HCT116 (cell line): ENCODE measurements around the gene PRRG2. TPM values are rescaled to one million over a fixed set of nuclear protein-coding genes. Genes with fewer than 3 reads are reported as not detected.

Source experiments
- ATAC-seq: fragments of 200-7000 bp; cut with Tn5 transposase; 2 replicates; pipeline ENCODE4 v1.9.1; 2020; ENCODE audit warnings: mild to moderate bottlenecking, moderate library complexity
- BruUV-seq: library from RNA; stranded (reverse); fragments of 400-500 nt; replicated peaks from 2 replicates; lab custom pipeline; 2021; lab: Mats Ljungman, UMichigan
- CTCF ChIA-PET: fragments of 300-600 bp; sonication (Branson Sonifier 250); formaldehyde crosslinking; loops from one replicate; lab custom pipeline; 2021; ENCODE audit warnings: antibody characterized with exemption; lab: Charles Lee
- POLR2A ChIA-PET: fragments of 300-600, 350-600 bp; sonication (Branson Sonifier 250); formaldehyde crosslinking; loops from one replicate; lab custom pipeline; 2021; ENCODE audit warnings: antibody characterized with exemption; lab: Charles Lee
- RAD21 ChIA-PET, 2 experiments: fragments of 300-600 bp; sonication (Branson Sonifier 250); formaldehyde crosslinking; loops; one replicate each; lab custom pipeline; 2023; ENCODE audit warnings: low total read pairs in 2 of 2; ENCODE audit not compliant: uncharacterized antibody in 2 of 2, unreplicated experiment in 2 of 2, low non-redundant PET in 1 of 2; lab: Charles Lee
- DNase-seq: peaks from one replicate; pipeline ENCODE4 v3.0.0-alpha.2; 2010; ENCODE audit warnings: low read depth, low spot score
- H2AFZ ChIP-seq: fragments of 200-600 bp; shearing (Covaris generic), sonication (generic); 2 replicates; pipeline ENCODE4 v1.6.1; 2017; ENCODE audit warnings: low read depth, mixed run types, mixed read lengths, antibody characterized with exemption, low read length; ENCODE audit not compliant: poor library complexity, severe bottlenecking
- H3K27ac ChIP-seq: 2 replicates; pipeline ENCODE4 v1.5.1; 2012; ENCODE audit warnings: low read depth, low read length
- H3K27me3 ChIP-seq: fragments of 200-600 bp; sonication (generic); 2 replicates; pipeline ENCODE4 v1.6.1; 2016; ENCODE audit warnings: mixed run types, low read length, mixed read lengths; ENCODE audit not compliant: insufficient read depth
- H3K36me3 ChIP-seq, 2 experiments: fragments of 200-500 bp in 1 of 2; fragments of 200-600 bp in 1 of 2; sonication (Bioruptor generic) in 1 of 2; sonication (generic) in 1 of 2; 2 replicates each; pipeline versions ENCODE4 v1.5.1 to v1.6.1; 2014 to 2016; ENCODE audit warnings: low read length in 2 of 2, inconsistent platforms in 1 of 2, mixed read lengths in 1 of 2, mixed run types in 1 of 2; ENCODE audit not compliant: insufficient read depth in 2 of 2, control insufficient read depth in 1 of 2
- H3K4me1 ChIP-seq, 2 experiments: fragments of 200-600 bp in 1 of 2; sonication (generic) in 1 of 2; 2 replicates each; pipeline versions ENCODE4 v1.5.1 to v1.6.1; 2012 to 2017; ENCODE audit warnings: low read length in 2 of 2, inconsistent platforms in 1 of 2, mild to moderate bottlenecking in 1 of 2, mixed read lengths in 1 of 2, mixed run types in 1 of 2, moderate library complexity in 1 of 2; ENCODE audit not compliant: insufficient read depth in 2 of 2, control insufficient read depth in 1 of 2
- H3K4me2 ChIP-seq: fragments of 200-600 bp; sonication (generic); 2 replicates; pipeline ENCODE4 v1.6.1; 2017; ENCODE audit warnings: mixed run types, low read length, mixed read lengths
- H3K4me3 ChIP-seq, 2 experiments: fragments of 200-600 bp in 1 of 2; sonication (generic) in 1 of 2; replicated peaks in 1 of 2; 2 replicates each; pipeline ENCODE4 v1.5.1; 2011 to 2016; ENCODE audit warnings: low read length in 2 of 2, control low read depth in 1 of 2, low read depth in 1 of 2, mild to moderate bottlenecking in 1 of 2, mixed read lengths in 1 of 2, mixed run types in 1 of 2
- H3K79me2 ChIP-seq: fragments of 200-600 bp; sonication (generic); 2 replicates; pipeline ENCODE4 v1.6.1; 2017; ENCODE audit warnings: mild to moderate bottlenecking, mixed run types, low read length, moderate library complexity, mixed read lengths; ENCODE audit not compliant: insufficient read depth
- H3K9ac ChIP-seq: fragments of 200-600 bp; sonication (generic); 2 replicates; pipeline ENCODE4 v1.6.1; 2016; ENCODE audit warnings: low read length, mixed read lengths
- H3K9me2 ChIP-seq: fragments of 200-600 bp; sonication (generic), shearing (Covaris generic); 2 replicates; pipeline ENCODE4 v1.6.1; 2017; ENCODE audit warnings: mixed run types, mild to moderate bottlenecking, moderate library complexity; ENCODE audit not compliant: insufficient read depth
- H3K9me3 ChIP-seq, 2 experiments: fragments of 200-500 bp in 1 of 2; fragments of 200-600 bp in 1 of 2; sonication (Bioruptor generic) in 1 of 2; sonication (generic) in 1 of 2; 2 replicates each; pipeline ENCODE4 v1.6.1; 2014 to 2017; ENCODE audit warnings: low read length in 2 of 2, mixed read lengths in 2 of 2, inconsistent platforms in 1 of 2, low read depth in 1 of 2, mild to moderate bottlenecking in 1 of 2, mixed run types in 1 of 2, moderate library complexity in 1 of 2; ENCODE audit not compliant: control insufficient read depth in 1 of 2, insufficient read depth in 1 of 2
- H4K20me1 ChIP-seq: fragments of 200-600 bp; sonication (generic), shearing (Covaris generic); 2 replicates; pipeline ENCODE4 v1.6.1; 2017; ENCODE audit warnings: mixed run types, mild to moderate bottlenecking, moderate library complexity; ENCODE audit not compliant: insufficient read depth
- RAD21 ChIP-seq: IDR thresholded peaks from 2 replicates; pipeline ENCODE4 v1.6.1; 2012; ENCODE audit warnings: low read depth, mild to moderate bottlenecking
- YY1 ChIP-seq: IDR thresholded peaks from 2 replicates; pipeline ENCODE4 v1.6.1; 2011; ENCODE audit warnings: low read length, low read depth, moderate library complexity, mild to moderate bottlenecking; ENCODE audit not compliant: insufficient replicate concordance; ENCODE audit errors: extremely low read depth
- ZFX ChIP-seq: fragments of 450-650 bp; IDR thresholded peaks from 2 replicates; pipeline ENCODE4 v1.6.1; 2017
- intact Hi-C: fragments of 100-400 bp; cut with micrococcal nuclease; formaldehyde crosslinking; loops from 2 replicates; pipeline ENCODE4 v1.10.0; 2022
- total RNA-seq: library from RNA; stranded (reverse); gene quantifications from one replicate; pipeline ENCODE4 v1.2.1, GENCODE V29; 2021; ENCODE audit not compliant: unreplicated experiment
- TF ChIP-seq, protein P1 (sequence below), 3 experiments: fragments of 200-600 bp in 1 of 3; sonication (generic) in 1 of 3; IDR thresholded peaks in 2 of 3; conservative IDR thresholded peaks in 1 of 3; 2 replicates each; pipeline ENCODE4 v1.5.1; 2012 to 2017; ENCODE audit warnings: low read depth in 2 of 3, low read length in 2 of 3, antibody characterized with exemption in 1 of 3, borderline replicate concordance in 1 of 3, control low read depth in 1 of 3, mild to moderate bottlenecking in 1 of 3, mixed read lengths in 1 of 3, mixed run types in 1 of 3, moderate library complexity in 1 of 3; ENCODE audit not compliant: insufficient read depth in 1 of 3

Gene PRRG2
- total RNA-seq, 1 experiment from 2014 or later, result 6.2 TPM

DNA sequence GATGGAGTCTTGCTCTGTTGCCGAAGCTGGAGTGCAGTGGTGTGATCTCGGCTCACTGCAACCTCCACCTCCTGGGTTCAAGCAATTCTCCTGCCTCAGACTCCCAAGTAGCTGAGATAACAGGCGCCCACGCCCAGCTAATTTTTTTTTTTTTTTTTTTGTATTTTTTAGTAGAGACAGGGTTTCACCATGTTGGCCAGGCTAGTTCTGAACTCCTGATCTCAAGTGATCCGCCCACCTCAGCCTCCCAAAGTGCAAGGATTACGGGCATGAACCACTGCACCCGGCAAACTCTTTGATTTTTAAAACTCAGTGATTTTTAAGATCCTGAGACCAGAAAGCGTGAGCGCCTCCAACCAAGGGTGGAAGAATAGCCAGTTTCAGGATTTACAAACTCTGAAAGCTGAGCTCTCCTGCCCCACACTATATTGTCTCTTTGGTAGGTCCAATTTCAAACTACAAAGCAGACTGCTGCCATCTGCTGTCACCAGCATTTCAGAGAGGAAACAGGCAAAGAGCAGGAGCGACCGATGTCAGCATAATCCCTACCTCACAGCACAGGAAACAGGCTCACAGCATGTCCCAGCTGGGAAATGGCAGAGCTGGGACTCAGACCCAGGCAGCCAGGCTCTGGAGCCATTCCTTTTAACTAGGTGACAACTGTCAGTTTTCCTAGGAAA lies 10.0 kb upstream of the PRRG2 start:
- H3K27me3 ChIP-seq, result no peaks in the 10 kb centered on the region
- intact Hi-C loops, result loop anchor here (1.0 to 5.0 kb wide), 2 partner anchors 68 to 106 kb away; partner anchors contain the start of gene PRMT1
- ATAC-seq (peak; percentile 37), DNase-seq (no peak)
- no TSS peak for BruUV-seq
- peaks cover 12 to 13% of the 10 kb centered on the region in 2 experiments for H3K36me3 ChIP-seq
- POLR2A ChIA-PET, result interaction anchor here (0.7 to 2.1 kb wide), 6 partner anchors 8 to 105 kb away, joined by 3 to 7 read pairs (median 4); partner anchors contain the start of genes NOSIP and PRRG2
- H3K4me1 ChIP-seq, result peaks cover 49 to 68% of the 10 kb centered on the region in 2 experiments
- no peak overlapping the region for H3K4me3 ChIP-seq
- no peaks in the 10 kb centered on the region for H3K9me2 ChIP-seq
- H3K9ac ChIP-seq, result peak overlapping the region; percentile 29
- H3K79me2 ChIP-seq, result peaks cover 91% of the 10 kb centered on the region
- RAD21 ChIA-PET, result interaction anchor here in 1 of 2 experiments (0.7 kb wide), 1 partner anchor 79 kb away, joined by 3 read pairs; no protein-coding TSS in a partner anchor
- H3K4me2 ChIP-seq, result peak overlapping the region; percentile 51
- no peaks in the 10 kb centered on the region for H4K20me1 ChIP-seq
- no peaks in the 10 kb centered on the region for H3K9me3 ChIP-seq
- CTCF ChIA-PET, result interaction anchor here (0.9 to 2.2 kb wide), 17 partner anchors 9 to 346 kb away, joined by 3 to 29 read pairs (median 5); partner anchors contain the start of genes ALDH16A1, FLT3LG, NOSIP and PRMT1
- H2AFZ ChIP-seq, result no peak overlapping the region
- H3K27ac ChIP-seq, result peak overlapping the region; percentile 47
- TF ChIP-seq, protein P1, sequence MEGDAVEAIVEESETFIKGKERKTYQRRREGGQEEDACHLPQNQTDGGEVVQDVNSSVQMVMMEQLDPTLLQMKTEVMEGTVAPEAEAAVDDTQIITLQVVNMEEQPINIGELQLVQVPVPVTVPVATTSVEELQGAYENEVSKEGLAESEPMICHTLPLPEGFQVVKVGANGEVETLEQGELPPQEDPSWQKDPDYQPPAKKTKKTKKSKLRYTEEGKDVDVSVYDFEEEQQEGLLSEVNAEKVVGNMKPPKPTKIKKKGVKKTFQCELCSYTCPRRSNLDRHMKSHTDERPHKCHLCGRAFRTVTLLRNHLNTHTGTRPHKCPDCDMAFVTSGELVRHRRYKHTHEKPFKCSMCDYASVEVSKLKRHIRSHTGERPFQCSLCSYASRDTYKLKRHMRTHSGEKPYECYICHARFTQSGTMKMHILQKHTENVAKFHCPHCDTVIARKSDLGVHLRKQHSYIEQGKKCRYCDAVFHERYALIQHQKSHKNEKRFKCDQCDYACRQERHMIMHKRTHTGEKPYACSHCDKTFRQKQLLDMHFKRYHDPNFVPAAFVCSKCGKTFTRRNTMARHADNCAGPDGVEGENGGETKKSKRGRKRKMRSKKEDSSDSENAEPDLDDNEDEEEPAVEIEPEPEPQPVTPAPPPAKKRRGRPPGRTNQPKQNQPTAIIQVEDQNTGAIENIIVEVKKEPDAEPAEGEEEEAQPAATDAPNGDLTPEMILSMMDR (IDR thresholded peaks at IDR 0.05 in 2 of 3, conservative IDR thresholded peaks at IDR 0.05 in 1 of 3; ENCODE audit: borderline replicate concordance in 1 of 3, insufficient read depth in 1 of 3, low read depth in 2 of 3, low read length in 2 of 3), result peak; percentile 1 to 31 (median 23); a peak in 1 of 6 replicates
- TF ChIP-seq RAD21 (peak; percentile 15; the same call in 1 of the 2 replicates), ZFX (no peak)
- TF ChIP-seq, all 23 proteins: peak for 2

DNA sequence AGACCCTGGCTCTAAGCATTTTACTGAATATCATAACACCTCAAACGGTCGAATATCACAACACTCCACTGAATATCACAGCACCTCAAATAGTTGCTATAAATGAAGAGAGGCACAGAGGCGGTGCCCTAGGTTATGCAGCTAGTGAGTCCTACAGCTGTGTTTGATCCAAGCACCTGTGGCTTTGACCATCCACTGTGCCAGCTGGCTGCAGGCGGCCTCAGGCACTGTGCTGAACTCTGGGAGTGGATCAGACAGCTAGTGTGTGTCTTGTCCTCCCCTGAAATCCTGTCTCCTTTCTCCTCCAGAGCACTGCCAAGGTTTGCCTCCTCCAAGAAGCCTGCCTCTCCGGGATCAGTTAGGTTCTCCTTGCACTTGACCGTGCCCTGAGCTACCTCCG lies 8.1 kb upstream of the PRRG2 start:
- H3K79me2 ChIP-seq, result peaks cover 96% of the 10 kb centered on the region
- DNase-seq (no peak), ATAC-seq (no peak)
- no peaks in the 10 kb centered on the region for H3K9me3 ChIP-seq
- H3K27me3 ChIP-seq, result no peaks in the 10 kb centered on the region
- H3K36me3 ChIP-seq, result peaks cover 12 to 17% of the 10 kb centered on the region in 2 experiments
- 0 out of 2 replicates have a peak overlapping the region, but pooled peaks have one; percentile 13 for H3K27ac ChIP-seq
- H3K4me3 ChIP-seq, result no peak overlapping the region
- CTCF ChIA-PET, result interaction anchor here (0.8 kb wide), 1 partner anchor 20 kb away, joined by 3 read pairs; no protein-coding TSS in a partner anchor
- POLR2A ChIA-PET, result no interaction called here
- no peaks in the 10 kb centered on the region for H4K20me1 ChIP-seq
- no peak overlapping the region for H2AFZ ChIP-seq
- intact Hi-C loops, result loop anchor here (5.0 kb wide), 1 partner anchor 104 kb away; the partner anchor contains the start of gene PRMT1
- peak overlapping the region; percentile 18; the same call in 1 of the 2 replicates for H3K9ac ChIP-seq
- H3K4me1 ChIP-seq, result peaks cover 55 to 82% of the 10 kb centered on the region in 2 experiments
- TF ChIP-seq YY1, result no peak
- RAD21 ChIA-PET, result no interaction called here
- peak overlapping the region; percentile 19; the same call in 1 of the 2 replicates for H3K4me2 ChIP-seq
- no TSS peak for BruUV-seq
- no peaks in the 10 kb centered on the region for H3K9me2 ChIP-seq
